ENCODE measurements around the gene CCDC47. TPM values are rescaled to one million over a fixed set of nuclear protein-coding genes. Genes with fewer than 3 reads are reported as not detected.

The CCDC47 gene
- total RNA-seq, 1 experiment from 2014 or later: 70.9 TPM

GRCh38 chr17:63772801-63773271 lies 561 bp downstream of the CCDC47 start (continued):
- no peak for TF ChIP-seq ZBTB43 (CRISPR knock-in tag; IDR thresholded peaks at IDR 0.05)
- no peak for TF ChIP-seq PRRX2 (CRISPR knock-in tag; IDR thresholded peaks at IDR 0.05)
- TF ChIP-seq FOXP1 (CRISPR knock-in tag; IDR thresholded peaks at IDR 0.05; ENCODE audit: borderline replicate concordance): no peak
- TF ChIP-seq, protein P1, sequence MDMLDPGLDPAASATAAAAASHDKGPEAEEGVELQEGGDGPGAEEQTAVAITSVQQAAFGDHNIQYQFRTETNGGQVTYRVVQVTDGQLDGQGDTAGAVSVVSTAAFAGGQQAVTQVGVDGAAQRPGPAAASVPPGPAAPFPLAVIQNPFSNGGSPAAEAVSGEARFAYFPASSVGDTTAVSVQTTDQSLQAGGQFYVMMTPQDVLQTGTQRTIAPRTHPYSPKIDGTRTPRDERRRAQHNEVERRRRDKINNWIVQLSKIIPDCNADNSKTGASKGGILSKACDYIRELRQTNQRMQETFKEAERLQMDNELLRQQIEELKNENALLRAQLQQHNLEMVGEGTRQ (CRISPR knock-in tag; IDR thresholded peaks at IDR 0.05): no peak
- TF ChIP-seq, protein P2, sequence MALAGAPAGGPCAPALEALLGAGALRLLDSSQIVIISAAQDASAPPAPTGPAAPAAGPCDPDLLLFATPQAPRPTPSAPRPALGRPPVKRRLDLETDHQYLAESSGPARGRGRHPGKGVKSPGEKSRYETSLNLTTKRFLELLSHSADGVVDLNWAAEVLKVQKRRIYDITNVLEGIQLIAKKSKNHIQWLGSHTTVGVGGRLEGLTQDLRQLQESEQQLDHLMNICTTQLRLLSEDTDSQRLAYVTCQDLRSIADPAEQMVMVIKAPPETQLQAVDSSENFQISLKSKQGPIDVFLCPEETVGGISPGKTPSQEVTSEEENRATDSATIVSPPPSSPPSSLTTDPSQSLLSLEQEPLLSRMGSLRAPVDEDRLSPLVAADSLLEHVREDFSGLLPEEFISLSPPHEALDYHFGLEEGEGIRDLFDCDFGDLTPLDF (CRISPR knock-in tag; IDR thresholded peaks at IDR 0.05): no peak
- TF ChIP-seq CREM (CRISPR knock-in tag; IDR thresholded peaks at IDR 0.05): no peak

GRCh38 chr17:63768433-63768832 lies 5.0 kb downstream of the CCDC47 start:
- peaks cover 5% of the 10 kb centered on the region for H3K4me1 Mint-ChIP-seq
- POLR2A ChIA-PET: interaction anchor here (0.6 to 0.7 kb wide), 3 partner anchors 20 to 730 kb away, joined by 3 to 5 read pairs (median 4); no protein-coding TSS in a partner anchor
- no peak for DNase-seq (ENCODE audit: low spot score)
- no peaks in the 10 kb centered on the region for H3K27me3 Mint-ChIP-seq (ENCODE audit: low read depth)
- CTCF ChIA-PET: interaction anchor here (0.7 to 1.7 kb wide), 3 partner anchors 58 to 711 kb away, joined by 3 to 4 read pairs (median 3); no protein-coding TSS in a partner anchor
- H3K9me3 Mint-ChIP-seq: no peaks in the 10 kb centered on the region
- ATAC-seq: no peak
- H3K36me3 Mint-ChIP-seq: peaks cover 23% of the 10 kb centered on the region
- TF ChIP-seq ZNF121 (CRISPR knock-in tag; IDR thresholded peaks at IDR 0.05): no peak
- TF ChIP-seq TEAD1 (CRISPR knock-in tag; IDR thresholded peaks at IDR 0.05): no peak
- TF ChIP-seq MAX (CRISPR knock-in tag; IDR thresholded peaks at IDR 0.05): no peak
- no peak for TF ChIP-seq SOX15 (CRISPR knock-in tag; IDR thresholded peaks at IDR 0.05)
- TF ChIP-seq CREM (CRISPR knock-in tag; IDR thresholded peaks at IDR 0.05): no peak
- no peak for TF ChIP-seq JUN (CRISPR knock-in tag; IDR thresholded peaks at IDR 0.05)
- TF ChIP-seq, protein P3, sequence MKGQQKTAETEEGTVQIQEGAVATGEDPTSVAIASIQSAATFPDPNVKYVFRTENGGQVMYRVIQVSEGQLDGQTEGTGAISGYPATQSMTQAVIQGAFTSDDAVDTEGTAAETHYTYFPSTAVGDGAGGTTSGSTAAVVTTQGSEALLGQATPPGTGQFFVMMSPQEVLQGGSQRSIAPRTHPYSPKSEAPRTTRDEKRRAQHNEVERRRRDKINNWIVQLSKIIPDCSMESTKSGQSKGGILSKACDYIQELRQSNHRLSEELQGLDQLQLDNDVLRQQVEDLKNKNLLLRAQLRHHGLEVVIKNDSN (CRISPR knock-in tag; IDR thresholded peaks at IDR 0.05): no peak
- TF ChIP-seq, protein P2 (CRISPR knock-in tag; IDR thresholded peaks at IDR 0.05): no peak
- no peak for TF ChIP-seq ZNF671 (CRISPR knock-in tag; IDR thresholded peaks at IDR 0.05)
- TF ChIP-seq FOXP1 (CRISPR knock-in tag; IDR thresholded peaks at IDR 0.05; ENCODE audit: borderline replicate concordance): no peak
- no peak for TF ChIP-seq ZNF219 (CRISPR knock-in tag; IDR thresholded peaks at IDR 0.05; ENCODE audit: borderline replicate concordance)
- no peak for TF ChIP-seq ZNF416 (CRISPR knock-in tag; IDR thresholded peaks at IDR 0.05)
- no peak for TF ChIP-seq ZNF396 (CRISPR knock-in tag; IDR thresholded peaks at IDR 0.05; ENCODE audit: borderline replicate concordance)
- TF ChIP-seq IRF2 (CRISPR knock-in tag; IDR thresholded peaks at IDR 0.05; ENCODE audit: borderline replicate concordance, low read depth): no peak
- TF ChIP-seq GTF2I (CRISPR knock-in tag; conservative IDR thresholded peaks at IDR 0.05): no peak
- TF ChIP-seq CREB1 (CRISPR knock-in tag; IDR thresholded peaks at IDR 0.05): no peak
- no peak for TF ChIP-seq PRRX2 (CRISPR knock-in tag; IDR thresholded peaks at IDR 0.05)
- TF ChIP-seq, protein P4, sequence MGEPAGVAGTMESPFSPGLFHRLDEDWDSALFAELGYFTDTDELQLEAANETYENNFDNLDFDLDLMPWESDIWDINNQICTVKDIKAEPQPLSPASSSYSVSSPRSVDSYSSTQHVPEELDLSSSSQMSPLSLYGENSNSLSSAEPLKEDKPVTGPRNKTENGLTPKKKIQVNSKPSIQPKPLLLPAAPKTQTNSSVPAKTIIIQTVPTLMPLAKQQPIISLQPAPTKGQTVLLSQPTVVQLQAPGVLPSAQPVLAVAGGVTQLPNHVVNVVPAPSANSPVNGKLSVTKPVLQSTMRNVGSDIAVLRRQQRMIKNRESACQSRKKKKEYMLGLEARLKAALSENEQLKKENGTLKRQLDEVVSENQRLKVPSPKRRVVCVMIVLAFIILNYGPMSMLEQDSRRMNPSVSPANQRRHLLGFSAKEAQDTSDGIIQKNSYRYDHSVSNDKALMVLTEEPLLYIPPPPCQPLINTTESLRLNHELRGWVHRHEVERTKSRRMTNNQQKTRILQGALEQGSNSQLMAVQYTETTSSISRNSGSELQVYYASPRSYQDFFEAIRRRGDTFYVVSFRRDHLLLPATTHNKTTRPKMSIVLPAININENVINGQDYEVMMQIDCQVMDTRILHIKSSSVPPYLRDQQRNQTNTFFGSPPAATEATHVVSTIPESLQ (CRISPR knock-in tag; IDR thresholded peaks at IDR 0.05): no peak
- H3K4me3 Mint-ChIP-seq: no peak overlapping the region
- peak overlapping the region; percentile 51 for H3K27ac Mint-ChIP-seq
